Measurements from ENCODE around the gene WIPF1.

Gene WIPF1

DNA sequence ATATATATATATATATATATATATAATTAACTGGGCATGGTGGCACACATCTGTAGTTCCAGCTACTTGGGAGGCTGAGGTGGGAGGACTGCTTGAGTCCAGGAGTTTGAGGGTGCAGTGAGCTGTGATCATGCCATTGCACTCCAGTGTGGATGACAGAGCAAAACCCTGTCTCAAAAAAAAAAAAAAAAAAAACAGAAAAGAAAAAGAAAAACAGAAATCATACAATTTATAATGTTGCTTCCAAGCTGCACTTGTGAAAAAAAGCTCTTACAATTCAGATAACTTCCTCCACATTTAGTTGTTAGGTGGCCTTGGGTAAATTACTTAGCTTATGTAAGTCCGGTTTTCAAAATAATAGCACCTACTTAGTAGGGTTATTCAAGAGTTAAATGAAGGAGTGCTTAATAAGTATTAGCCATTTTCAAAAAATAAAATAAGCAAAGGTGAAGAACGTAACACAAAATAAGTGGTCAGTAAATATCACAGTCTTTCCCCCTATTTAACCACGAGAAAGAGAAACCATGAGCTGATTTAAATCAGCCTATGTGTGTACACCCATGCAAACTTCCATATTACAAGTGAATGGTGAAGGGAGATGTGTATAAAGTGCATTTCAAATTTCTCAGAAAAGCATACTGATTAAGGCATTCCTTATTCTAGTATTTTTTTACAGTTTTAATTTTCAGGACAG, 2.3 kb downstream of the WIPF1 start:
- DNase-seq: peak in 1 of 2 donors; percentile 37

GRCh38 chr2:174594456-174594855, 3.1 kb downstream of the WIPF1 start:
- no peak for DNase-seq

DNA sequence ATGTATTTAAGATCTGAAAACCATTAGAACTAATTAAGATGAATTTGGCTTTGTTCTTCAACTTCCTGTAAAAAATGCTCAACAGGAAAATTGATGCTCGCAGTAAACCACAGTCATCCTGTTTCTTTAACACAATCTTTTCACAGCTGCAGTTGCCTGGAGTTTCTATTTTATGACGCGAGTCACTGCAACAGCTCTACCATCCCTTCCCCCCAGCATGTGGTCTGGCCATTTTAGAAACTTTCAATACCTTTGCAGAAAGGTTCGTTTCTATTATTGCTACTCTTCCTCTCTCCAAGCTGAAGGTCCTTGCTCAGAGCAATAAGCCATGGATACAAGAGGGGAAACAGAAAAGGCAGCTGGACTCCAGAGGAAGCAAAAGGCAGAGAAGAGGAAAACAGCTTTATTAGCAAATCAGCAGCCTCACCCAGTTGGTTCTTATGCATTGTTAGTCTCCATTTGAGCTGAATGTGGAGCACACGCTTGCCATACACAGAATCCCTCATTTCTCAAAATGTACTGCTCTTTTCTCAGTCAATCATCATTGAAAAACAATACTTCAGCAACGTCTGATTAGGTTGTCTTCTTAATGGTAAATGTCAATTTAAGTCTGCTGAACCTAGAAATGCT, 3.9 kb downstream of the WIPF1 start:
- DNase-seq: peak; percentile 51 to 63

- DNase-seq: no peak
Measured at GRCh38 chr2:174593041-174593440, 4.6 kb downstream of the WIPF1 start.

DNA sequence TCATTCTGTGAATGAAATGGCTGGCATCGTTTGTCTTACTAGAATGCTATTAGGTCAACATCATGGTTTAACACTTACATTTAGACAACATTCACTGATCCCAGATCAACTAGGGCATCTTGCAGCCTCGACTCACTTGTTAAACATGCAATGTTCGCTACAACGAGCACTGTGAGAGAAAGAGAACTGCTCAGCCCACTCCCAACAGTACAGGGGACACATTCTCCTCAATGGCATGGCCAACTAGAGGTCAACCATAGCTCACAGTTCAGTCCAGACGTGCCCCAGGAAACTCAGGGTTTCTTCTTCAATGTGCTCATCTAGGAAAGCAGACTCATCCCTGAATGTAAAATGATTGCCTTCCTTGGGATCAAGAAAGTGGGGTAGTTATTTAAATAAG, 5.9 kb downstream of the WIPF1 start:
- no peak for DNase-seq

- no peak for DNase-seq
Measured at GRCh38 chr2:174590928-174591648, 6.5 kb downstream of the WIPF1 start.

DNA sequence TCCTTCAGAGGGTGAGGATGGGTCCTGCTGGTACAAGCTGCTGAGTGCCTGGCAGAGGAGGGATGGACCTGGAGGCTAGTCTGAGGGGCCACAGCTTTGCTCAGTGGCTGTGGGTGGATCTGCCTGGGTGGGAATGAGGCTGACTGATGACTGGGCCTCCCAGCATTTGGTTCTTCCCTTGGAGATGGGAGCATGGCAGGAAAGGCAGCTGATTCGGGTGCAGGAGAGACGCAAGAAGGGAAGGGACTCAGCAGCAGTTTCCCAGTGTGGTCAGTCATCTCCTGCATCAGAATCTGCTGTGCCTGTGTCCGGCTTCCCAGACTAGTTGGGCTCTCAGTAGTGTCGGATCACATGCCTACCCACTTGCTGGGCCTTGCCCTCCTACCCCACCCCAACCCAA, 7.3 kb downstream of the WIPF1 start:
- no peak for DNase-seq

DNA sequence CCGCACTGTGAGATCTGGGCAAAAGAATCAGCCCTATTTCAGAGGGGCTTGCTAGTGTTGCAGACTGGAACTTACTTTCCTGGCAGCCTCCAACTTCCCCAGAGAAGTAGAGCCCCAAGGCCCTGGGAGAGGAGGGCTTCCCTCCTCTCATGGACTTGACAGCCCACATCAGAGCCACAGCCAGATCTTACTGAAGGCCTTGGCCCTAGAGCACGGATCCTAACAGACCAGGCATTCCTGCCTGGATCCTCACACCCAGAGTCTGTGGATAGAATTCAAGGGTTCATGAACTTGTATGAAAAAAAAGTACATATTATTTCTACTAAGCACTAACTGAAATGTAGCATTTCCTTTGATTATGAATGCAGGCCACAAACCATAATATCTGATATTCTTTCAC, 8.3 kb downstream of the WIPF1 start:
- no peak for DNase-seq

DNA sequence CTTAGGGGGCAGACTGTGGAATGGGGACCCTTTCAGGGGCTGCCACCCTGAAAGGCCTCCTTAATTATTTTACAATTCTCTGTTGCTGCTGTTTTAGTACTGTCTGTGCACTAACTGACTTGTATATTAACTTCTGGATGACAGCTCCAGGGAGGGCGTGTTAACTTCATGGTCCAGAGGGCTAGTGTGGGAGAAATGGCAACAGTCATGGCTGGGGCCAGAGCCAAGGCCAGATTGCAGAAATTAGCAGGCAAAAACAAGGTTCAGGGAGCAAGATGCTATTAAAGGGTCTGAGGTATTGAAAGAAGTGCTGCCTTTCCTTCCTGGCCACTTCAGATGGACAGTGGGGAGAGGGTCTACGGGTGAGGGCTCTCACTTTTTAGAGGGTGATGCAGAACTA, 9.1 kb downstream of the WIPF1 start:
- DNase-seq: no peak

- DNase-seq: no peak
Measured at GRCh38 chr2:174587579-174587978, 10.0 kb downstream of the WIPF1 start.

- DNase-seq: no peak
Measured at GRCh38 chr2:174586418-174587295, 10.9 kb downstream of the WIPF1 start.

DNA sequence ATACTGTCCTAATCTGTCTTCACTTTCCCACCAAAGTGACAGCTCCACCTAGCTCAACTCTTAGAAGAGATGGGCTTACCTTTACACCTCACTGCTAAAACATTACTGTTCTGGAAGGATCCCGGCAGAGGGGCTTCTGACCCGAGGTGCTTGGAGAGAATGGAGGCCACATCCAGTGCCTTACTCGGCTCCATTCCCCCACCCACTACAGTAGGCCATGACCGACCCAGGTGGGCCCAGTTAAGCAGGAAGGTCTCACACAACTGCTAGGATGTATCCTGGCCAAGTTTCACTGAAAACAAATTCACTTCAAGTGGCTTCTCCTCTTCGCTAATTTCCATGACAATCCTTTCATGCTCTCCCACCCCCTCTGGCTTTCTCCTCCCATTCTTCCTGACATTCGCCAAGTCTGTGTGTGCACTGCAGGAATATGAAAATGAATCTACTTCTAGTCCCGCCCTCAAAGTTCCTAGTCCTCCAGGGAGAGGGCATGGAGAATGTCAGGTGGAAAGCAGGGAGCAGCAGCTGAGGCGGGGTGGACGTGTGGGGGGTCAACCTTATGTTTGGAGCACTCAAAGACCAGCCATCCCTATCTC, 11.8 kb downstream of the WIPF1 start:
- no peak for DNase-seq

DNA sequence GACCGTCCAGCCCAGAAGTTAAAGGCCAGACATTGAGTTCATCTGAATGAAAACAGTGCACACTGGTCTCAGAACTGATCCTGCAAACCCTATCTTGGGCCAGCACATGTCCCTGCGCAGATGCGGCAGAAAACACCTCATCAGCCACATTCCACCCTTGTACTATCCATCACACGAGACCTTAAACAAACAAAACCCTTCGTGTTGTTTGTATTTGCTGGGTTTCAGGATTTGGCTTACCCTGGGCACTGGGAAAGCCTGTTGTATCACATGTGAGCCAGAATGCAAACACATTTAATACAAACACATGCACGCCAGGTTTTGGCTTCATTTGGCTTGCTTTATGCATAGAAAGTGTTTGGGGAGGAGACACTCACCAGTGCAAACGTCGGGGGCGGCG, 12.5 kb downstream of the WIPF1 start:
- DNase-seq: no peak

DNA sequence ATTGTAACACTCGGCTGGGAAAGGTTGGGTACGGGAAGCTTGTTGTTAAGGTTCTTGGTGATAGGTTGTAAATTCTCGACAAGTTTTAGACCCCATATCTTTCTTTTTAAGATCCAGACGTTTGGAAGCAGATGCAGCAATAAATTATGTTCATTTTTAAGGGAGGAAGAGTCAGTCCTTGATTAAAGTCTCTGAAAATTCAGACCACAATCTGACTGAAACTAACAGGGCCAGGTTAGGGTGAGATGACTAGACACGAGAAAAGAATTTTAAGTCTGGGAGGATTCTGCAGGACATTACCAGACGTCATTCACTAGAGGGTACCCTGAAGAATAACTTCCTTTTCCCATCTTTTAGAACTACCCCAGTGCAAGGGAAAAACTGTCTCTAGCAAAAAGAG, 16.1 kb downstream of the WIPF1 start:
- no peak for DNase-seq

GRCh38 chr2:174580951-174581350, 16.7 kb downstream of the WIPF1 start:
- DNase-seq: no peak

DNA sequence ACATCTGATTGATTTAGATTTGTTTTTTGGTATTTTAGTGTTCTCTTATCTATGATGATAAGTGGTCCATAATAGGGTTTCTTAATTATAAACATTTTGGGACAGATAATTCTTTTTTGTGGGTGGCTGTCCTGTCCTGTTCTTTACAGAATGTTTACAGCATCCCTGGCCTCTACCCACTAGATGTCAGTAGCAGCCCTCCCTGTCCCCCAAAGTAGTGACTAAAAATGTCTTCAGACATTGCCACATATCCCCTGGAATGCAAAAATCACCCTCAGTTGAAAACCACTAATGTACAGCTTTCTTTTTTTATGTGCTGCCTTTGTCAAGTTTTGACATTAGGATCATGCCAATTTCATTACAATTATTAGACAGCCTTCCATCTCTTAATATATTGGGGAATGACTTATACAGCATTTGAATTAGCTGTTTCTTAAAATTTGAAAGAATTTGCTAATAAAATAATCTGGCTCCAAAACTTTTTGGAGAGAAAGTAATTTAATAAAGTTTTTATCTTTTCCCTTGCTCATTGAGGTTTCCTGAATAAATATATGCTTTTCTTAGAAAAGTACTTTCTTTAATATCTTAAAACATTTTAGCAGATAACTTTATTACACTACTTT, 19.5 kb downstream of the WIPF1 start:
- peak; percentile 25 to 51 for DNase-seq

DNA sequence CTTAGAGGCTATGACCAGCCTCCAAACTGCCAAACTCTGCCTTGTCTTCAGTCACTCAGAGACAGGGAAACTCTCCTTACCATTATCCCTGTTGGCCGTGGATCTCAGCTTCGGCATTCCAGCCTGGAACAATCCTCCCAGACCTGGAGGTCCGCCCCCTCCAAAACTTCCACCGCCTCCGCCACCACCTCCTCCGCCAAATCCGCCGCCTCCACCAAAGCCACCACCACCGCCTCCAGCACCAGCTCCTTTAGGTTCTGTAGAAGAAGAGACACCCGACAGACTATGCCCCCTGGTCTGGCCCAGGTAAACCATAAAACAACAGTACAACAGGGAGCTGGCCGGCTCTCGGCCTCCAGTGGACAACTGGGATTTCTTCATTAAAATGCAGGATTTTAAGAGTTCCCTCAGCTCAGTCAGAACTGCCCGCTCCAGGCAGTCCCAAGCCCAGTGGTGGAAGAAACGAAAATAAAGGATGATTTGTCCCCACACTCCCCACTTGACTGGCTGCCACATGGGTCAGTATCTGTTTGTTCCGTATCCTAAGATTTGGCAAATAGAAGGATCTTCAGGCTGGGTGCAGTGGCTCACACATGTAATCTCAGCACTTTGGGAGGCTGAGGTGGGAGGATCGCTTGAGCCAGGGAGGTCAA, 22.4 kb downstream of the WIPF1 start:
- no peak for DNase-seq

DNA sequence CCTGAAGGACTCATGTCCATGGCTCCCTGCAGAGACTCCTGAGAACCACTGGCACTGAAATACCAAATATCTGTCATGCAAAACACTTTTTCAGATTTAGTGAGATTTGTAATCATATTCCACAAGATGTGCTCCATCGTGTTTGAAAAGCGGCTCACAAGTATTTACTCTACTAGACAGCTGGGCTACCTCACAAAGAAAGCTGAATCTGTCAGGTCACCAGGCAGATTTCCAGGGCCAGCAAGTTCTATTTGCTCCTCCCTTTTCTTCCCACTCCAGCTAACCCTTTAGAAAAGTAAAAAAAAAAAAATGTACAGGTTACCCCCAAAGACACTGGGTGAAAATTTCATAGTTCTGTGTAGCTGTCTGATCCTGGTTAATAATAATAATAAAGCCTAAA, 22.9 kb downstream of the WIPF1 start:
- no peak for DNase-seq

- DNase-seq: peak; percentile 91 to 95
Measured at GRCh38 chr2:174573621-174574081, 24.0 kb downstream of the WIPF1 start.

GRCh38 chr2:174572556-174572955, 25.0 kb downstream of the WIPF1 start:
- DNase-seq: no peak

DNA sequence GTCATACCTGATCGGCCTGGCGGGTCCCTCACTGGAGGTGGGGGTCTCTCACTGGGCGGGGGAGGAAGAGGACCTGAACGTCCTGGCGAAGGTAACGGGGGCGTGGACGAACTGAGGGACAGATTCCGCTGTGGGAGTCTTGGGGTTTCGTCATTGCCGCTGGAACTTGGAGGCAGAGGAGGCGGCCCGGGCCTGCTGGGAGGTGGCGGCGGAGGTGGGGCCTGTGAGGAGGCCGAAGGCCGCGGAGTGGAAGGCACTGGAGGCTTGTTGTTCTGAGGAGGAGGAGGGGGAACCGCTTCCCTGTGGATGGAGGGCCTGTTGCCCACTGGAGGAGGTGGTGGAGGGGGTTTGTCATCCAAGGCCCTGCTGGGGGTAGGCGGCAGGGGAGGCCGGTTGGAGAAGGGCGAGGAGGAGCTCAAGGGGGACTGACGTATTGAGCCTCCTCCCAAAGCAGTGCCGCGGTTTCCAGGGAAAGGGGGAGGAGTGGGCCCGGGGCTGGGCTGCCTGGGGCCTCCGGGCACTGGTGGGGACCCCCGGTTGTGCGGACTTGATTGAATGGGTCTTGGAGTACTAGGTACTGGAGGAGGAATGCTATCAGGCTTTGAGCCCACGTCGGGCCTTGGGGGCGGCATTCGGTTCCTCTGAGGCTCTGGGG, 25.8 kb downstream of the WIPF1 start:
- DNase-seq: no peak
